Head of caudate nucleus (tissue), 42 donors: ENCODE measurements around the gene ACTMAP.
"Not testable (repeated sequence)": the region's sequence is repeated elsewhere in the genome, so short reads cannot be mapped to it uniquely, and the experiment has no call there.

Experiments used
- DNase-seq, 42 donors: peaks; one replicate each; pipeline versions ENCODE4 v3.0.0 to v3.0.0-alpha.2; 2020 to 2021; ENCODE audit warnings: mixed read lengths in 7 of 42
- intact Hi-C: fragments of 100-400 bp; cut with DNase I; formaldehyde crosslinking; loops from one replicate; pipeline ENCODE4 v1.15.0; 2022

ACTMAP gene

DNA sequence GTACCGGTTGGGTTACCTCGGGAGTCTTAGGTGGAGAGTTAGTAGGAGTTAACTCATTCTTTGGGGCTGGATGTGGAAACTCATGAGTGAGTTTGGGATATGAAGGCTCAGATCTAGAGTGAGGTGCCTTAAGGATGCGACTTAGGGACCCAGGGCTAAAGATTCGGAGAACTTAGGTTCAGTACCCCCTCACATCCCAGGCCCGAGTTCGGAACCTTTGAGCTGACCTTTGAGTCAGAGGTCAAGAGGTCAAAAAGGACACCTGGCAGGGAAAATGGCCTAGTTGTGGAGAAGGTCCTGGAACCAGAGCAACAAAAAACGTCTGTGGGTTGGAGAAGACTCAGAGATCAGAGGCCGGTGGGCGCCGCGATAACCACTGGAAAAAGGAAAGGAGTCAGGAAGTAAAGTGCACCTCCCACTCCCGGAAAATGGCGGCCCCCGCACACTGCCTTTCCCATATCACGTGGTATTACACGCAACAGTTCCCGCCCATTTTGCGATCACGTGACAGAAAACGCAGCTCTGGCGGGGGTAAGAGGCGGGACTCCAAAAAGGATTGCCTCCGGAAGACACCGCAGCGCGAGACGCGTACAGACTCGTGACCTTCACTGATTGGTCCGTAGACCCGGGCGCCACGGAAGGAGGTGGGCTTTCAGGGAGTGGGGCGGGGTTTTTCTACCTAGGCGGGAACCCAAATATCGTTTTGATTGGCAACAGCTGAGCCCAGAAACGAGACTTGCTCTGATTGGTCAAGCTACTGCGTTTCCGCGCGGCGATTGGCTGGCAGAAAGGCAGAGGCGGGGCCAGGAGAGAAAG lies at the start of gene ACTMAP:
Gene ACTMAP (minus strand): TSS at position 420 of the 816 bp plus-strand sequence. CDS start 674 bp downstream, outside the sequence.
- DNase-seq = peak; percentile 99 to 100 (median 100)
- intact Hi-C loops = loop anchor here (2.0 kb wide), 1 partner anchor 35 kb away; no protein-coding TSS in a partner anchor

GRCh38 chr19:40799558-40800338 lies 49.5 kb upstream of the ACTMAP start:
- peak in 9 of 42 donors; percentile 29 to 58 (median 46) for DNase-seq
- intact Hi-C loops = no loop called here

- intact Hi-C loops = loop anchor here (1.0 kb wide), 1 partner anchor 21 kb away; the partner anchor contains the start of gene RAB4B
Observed at GRCh38 chr19:40798683-40799557, 48.6 kb upstream of the ACTMAP start, which contains the start of gene EGLN2. Gene EGLN2, plus strand, starts transcription at chr19:40799191. Its CDS starts 1,382 bp downstream, at chr19:40800573.

GRCh38 chr19:40797963-40798682 lies 47.8 kb upstream of the ACTMAP start:
- intact Hi-C loops = loop anchor here (1.0 kb wide), 1 partner anchor 20 kb away; the partner anchor contains the start of gene RAB4B

More at GRCh38 chr19:40798683-40799557, 48.6 kb upstream of the ACTMAP start, which contains the start of gene EGLN2:
- peak; percentile 100 for DNase-seq

GRCh38 chr19:40797166-40797962 lies 47.1 kb upstream of the ACTMAP start:
- intact Hi-C loops = no loop called here
- no peak for DNase-seq

More at GRCh38 chr19:40797963-40798682, 47.8 kb upstream of the ACTMAP start:
- DNase-seq = peak in 19 of 42 donors; percentile 29 to 57 (median 50)

GRCh38 chr19:40791996-40792395 lies 41.7 kb upstream of the ACTMAP start:
- intact Hi-C loops = no loop called here
- no peak for DNase-seq

GRCh38 chr19:40791349-40791748 lies 41.1 kb upstream of the ACTMAP start:
- intact Hi-C loops = no loop called here
- DNase-seq = no peak

DNA sequence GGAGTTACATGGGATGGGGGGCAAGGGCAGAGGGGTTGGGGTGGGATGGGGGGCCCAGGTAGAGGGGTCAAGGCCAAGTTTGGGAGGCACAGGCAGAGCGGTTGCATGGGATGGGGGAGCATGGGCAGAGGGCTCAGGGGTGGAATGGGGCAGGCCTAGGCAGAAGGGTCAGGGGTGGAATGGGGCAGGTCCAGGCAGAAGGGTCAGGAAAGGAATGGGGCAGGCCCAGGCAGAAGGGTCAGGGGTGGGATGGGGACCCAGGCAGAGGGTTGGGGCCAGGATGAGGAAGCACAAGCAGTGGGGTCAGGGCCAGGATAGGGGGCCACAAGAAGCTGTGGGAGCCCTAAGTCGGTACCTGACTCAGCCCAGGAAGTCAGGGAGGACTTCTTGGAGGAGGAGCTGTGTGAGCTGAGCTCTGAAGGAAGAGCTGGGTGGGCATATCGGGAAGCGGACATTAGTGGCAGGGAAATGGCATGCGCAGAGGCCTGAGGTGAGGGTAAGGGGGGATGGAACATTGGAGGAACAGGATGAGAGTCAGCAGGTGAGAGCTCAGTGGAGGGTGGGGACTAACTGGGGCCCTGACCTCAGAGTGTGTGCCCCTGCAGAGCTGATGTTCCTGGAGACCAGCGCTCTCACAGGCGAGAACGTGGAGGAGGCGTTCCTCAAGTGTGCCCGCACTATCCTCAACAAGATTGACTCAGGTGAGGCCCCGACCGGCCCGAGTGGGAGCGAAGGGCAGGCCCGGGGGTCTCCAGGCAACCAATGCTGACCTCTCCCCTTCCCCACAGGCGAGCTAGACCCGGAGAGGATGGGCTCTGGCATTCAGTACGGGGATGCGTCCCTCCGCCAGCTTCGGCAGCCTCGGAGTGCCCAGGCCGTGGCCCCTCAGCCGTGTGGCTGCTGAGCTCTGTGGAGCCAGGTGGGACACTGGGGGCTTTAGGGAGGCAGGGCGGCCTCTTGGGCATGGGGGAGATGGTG lies 36.1 kb upstream of the ACTMAP start:
- intact Hi-C loops = no loop called here
- no peak for DNase-seq

- DNase-seq = no peak
- intact Hi-C loops = no loop called here
Observed at GRCh38 chr19:40785526-40785925, 35.2 kb upstream of the ACTMAP start.

GRCh38 chr19:40784146-40784545 lies 33.9 kb upstream of the ACTMAP start:
- intact Hi-C loops, DNase-seq: not testable (repeated sequence)

DNA sequence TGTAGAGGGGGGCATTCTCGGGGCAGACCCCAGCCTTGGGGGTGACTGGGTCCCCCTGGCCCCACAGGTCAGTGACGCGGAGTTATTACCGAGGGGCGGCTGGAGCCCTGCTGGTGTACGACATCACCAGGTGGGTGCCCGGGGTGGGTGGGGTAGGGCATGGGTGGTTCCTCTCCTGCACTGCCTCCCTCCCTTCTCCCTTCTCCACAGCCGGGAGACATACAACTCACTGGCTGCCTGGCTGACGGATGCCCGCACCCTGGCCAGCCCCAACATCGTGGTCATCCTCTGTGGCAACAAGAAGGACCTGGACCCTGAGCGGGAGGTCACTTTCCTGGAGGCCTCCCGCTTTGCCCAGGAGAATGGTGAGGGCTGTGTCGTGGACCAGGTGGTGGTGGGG lies 33.4 kb upstream of the ACTMAP start:
- intact Hi-C loops = no loop called here

GRCh38 chr19:40781140-40781539 lies 30.9 kb upstream of the ACTMAP start:
- intact Hi-C loops = no loop called here
- no peak for DNase-seq

More for the DNA sequence above, 33.4 kb upstream of the ACTMAP start:
- no peak for DNase-seq

DNA sequence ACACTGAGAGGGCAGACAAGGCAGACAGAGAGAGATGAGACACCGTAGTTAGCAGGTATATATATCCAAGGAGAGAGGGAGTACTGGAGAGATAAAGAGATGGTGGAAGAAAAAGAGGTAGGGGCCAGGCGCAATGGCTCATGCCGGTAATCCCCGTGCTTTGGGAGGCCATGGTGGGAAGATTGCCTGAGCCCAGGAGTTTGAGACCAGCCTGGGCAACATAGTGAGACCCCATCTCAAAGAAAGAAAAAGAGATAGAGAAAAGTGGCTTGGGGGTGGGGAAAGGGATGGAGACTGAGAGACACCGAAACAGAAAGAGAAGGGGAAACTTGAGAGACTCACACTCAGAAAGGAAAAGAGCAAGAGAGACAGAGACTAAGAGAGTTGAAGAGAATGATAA lies 30.3 kb upstream of the ACTMAP start:
- no peak for DNase-seq

DNA sequence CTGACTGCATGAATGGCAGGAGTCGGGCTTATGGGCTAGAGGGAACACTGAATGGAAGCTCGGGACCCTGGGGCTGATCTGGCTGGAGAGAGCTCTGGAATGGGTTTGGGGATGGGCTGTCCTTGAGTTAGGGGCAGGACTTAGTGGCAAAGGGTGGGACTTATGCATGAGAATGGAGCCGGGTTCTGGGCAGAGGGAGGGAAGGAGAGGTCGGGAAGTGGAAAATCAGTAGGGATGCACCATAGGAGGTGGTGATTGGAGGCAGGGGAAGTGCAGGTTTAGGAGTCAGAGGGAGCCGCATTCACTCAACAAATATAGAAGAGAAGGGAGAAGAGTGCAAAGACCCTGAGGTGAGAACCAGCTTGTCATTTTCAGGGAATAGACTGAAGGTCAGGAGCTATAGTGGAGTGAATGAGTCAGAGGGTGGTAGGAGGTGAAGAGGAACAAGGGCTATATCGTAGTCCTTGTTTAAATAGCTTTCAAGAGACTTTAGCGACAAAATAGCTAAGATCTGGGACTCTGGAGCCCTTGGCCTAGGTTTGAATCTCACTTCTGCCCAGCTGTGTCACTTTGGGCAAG lies 28.5 kb upstream of the ACTMAP start:
- no peak for DNase-seq
- intact Hi-C loops = loop anchor here (1.0 kb wide), 1 partner anchor 20 kb away; no protein-coding TSS in a partner anchor

More for the DNA sequence above, 30.3 kb upstream of the ACTMAP start:
- intact Hi-C loops = no loop called here

DNA sequence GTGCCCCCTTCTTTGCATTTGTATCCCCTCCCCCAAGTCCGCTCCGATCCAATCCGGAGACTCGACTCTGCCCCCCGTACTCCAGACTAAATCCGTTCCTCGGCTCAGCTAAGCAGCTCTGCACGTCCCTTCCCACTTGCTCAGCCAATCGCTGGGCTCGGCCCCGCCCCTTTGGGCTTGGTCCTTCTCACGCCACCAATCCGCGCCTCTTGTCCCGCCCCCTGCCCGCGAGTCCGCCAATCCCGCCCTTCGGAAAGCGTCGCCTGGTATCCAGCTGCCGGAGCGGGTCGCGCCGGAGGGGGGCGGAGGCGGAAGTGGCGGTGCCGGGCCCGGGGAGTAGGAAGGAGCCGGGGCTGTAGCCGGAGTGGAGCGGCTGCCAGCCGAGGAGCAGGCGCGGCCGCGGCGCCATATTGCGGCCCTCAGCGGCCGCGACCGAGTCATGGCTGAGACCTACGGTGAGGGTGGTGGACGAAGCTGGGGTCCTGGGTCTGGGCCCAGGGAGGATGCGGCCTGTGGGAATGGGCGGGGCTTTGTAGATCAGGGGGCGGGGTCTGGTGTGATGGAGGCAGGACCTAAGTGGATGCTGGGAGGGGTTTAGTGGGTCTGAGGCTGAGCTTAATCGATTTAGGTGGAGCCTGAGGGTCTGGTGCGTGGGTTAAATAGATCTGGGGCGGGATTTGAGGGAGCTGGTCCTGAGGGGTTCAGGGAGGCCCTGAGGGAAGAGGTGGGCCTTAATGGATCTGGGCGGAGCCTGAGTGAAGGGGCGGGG lies 27.8 kb upstream of the ACTMAP start, which contains the start of gene RAB4B:
Gene RAB4B (plus strand): TSS at position 311 of the 769 bp plus-strand sequence. CDS start 129 bp downstream, at position 440.
- intact Hi-C loops = loop anchor here (1.0 kb wide), 1 partner anchor 20 kb away; no protein-coding TSS in a partner anchor
- DNase-seq = peak; percentile 99 to 100 (median 100)
